K562 (cell line): ENCODE data around the gene DTD1. TPM values are rescaled to one million over a fixed set of nuclear protein-coding genes. Genes with fewer than 3 reads are reported as not detected.

Experiments
- ATAC-seq: fragments of 200-7000 bp; cut with Tn5 transposase; 3 replicates; pipeline ENCODE4 v1.9.1; 2020; ENCODE audit warnings: moderate library complexity
- BruUV-seq: library from RNA; stranded (reverse); fragments of 400-500 nt; replicated peaks from 2 replicates; lab custom pipeline; 2021; lab: Mats Ljungman, UMichigan
- CTCF ChIA-PET: fragments of 300-600 bp; formaldehyde crosslinking; extraction: SDS; loops from one replicate; lab custom pipeline; 2021; ENCODE audit warnings: low intra/inter-chr PET ratio; lab: Yijun Ruan, JAX
- POLR2A ChIA-PET: fragments of 300-600, 350-650 bp; sonication (Branson Sonifier 250); formaldehyde crosslinking; extraction: SDS; loops from one replicate; lab custom pipeline; 2021; ENCODE audit warnings: antibody characterized with exemption, inconsistent platforms; lab: Yijun Ruan, JAX
- DNase-seq, 4 experiments: peaks; one replicate each; pipeline versions ENCODE4 v3.0.0 to v3.0.0-alpha.2; 2011 to 2018; ENCODE audit warnings: low spot score in 3 of 4, mixed read lengths in 3 of 4; ENCODE audit errors: extremely low read depth in 1 of 4
- FAIRE-seq: peaks from 2 replicates; lab custom pipeline; 2011; peaks lifted over from hg19 to GRCh38; lab: Jason Lieb, UNC
- H2AFZ ChIP-seq: 2 replicates; pipeline ENCODE4 v1.6.0; 2011; ENCODE audit warnings: low read depth, low read length, control low read depth, inconsistent platforms
- H3K27ac ChIP-seq: fragments of 200-600 bp; 3 replicates; pipeline ENCODE4 v1.8.0; 2011; ENCODE audit warnings: low read depth, mild to moderate bottlenecking, control low read depth, inconsistent platforms, low read length, moderate library complexity, mixed read lengths; ENCODE audit errors: extremely low read depth
- H3K27me3 ChIP-seq, 2 experiments: fragments of 300-600 bp in 1 of 2; 2 replicates in 1 of 2; 3 replicates in 1 of 2; pipeline versions ENCODE4 v1.6.0 to v1.8.0; 2011; ENCODE audit warnings: inconsistent platforms in 2 of 2, low read length in 2 of 2, mild to moderate bottlenecking in 1 of 2, mixed read lengths in 1 of 2, moderate library complexity in 1 of 2; ENCODE audit not compliant: control insufficient read depth in 2 of 2, insufficient read depth in 2 of 2
- H3K36me3 ChIP-seq: fragments of 300-600 bp; 3 replicates; pipeline ENCODE4 v1.8.0; 2011; ENCODE audit warnings: mild to moderate bottlenecking, low read length, inconsistent platforms; ENCODE audit not compliant: control insufficient read depth, insufficient read depth
- H3K4me1 ChIP-seq, 2 experiments: fragments of 200-600 bp in 1 of 2; replicated peaks in 1 of 2; 2 replicates in 1 of 2; 3 replicates in 1 of 2; pipeline versions ENCODE4 v1.5.1 to v1.8.0; 2011; ENCODE audit warnings: inconsistent platforms in 2 of 2, low read length in 2 of 2, mild to moderate bottlenecking in 1 of 2, mixed read lengths in 1 of 2, moderate library complexity in 1 of 2; ENCODE audit not compliant: control insufficient read depth in 2 of 2, insufficient read depth in 2 of 2
- H3K4me2 ChIP-seq: 2 replicates; pipeline ENCODE4 v1.6.1; 2011; ENCODE audit warnings: low read length, control low read depth, inconsistent platforms, mixed read lengths; ENCODE audit not compliant: insufficient read depth
- H3K4me3 ChIP-seq: fragments of 200-600 bp; sonication (generic), shearing (Covaris generic); 2 replicates; pipeline ENCODE4 v1.5.1; 2016; ENCODE audit warnings: control low read depth, inconsistent platforms
- H3K79me2 ChIP-seq: fragments of 200-600 bp; 3 replicates; pipeline ENCODE4 v1.8.0; 2011; ENCODE audit warnings: low read length, inconsistent platforms; ENCODE audit not compliant: control insufficient read depth, insufficient read depth
- H3K9ac ChIP-seq, 2 experiments: 2 replicates each; pipeline versions ENCODE4 v1.6.0 to v1.6.1; 2011; ENCODE audit warnings: low read depth in 2 of 2, low read length in 2 of 2, control low read depth in 1 of 2, inconsistent platforms in 1 of 2, mild to moderate bottlenecking in 1 of 2, mixed read lengths in 1 of 2; ENCODE audit not compliant: insufficient read depth in 1 of 2
- H3K9me1 ChIP-seq: one replicate; pipeline ENCODE4 v1.6.0; 2011; ENCODE audit warnings: inconsistent platforms, mild to moderate bottlenecking, low read length, moderate library complexity; ENCODE audit not compliant: control insufficient read depth, insufficient read depth
- H3K9me3 ChIP-seq: replicated peaks from 2 replicates; pipeline ENCODE4 v1.5.1; 2011; ENCODE audit warnings: low read depth, low read length, inconsistent platforms; ENCODE audit not compliant: control insufficient read depth, insufficient read depth
- H4K20me1 ChIP-seq: replicated peaks from 2 replicates; pipeline ENCODE4 v1.6.1; 2011; ENCODE audit warnings: low read length, inconsistent platforms, mixed read lengths; ENCODE audit not compliant: control insufficient read depth, insufficient read depth
- BMI1 ChIP-seq: fragments of 150-350 bp; IDR thresholded peaks from 2 replicates; pipeline ENCODE4 v1.6.1; 2014; ENCODE audit warnings: low read length
- BRD9 ChIP-seq: fragments of 450-650 bp; IDR thresholded peaks from 2 replicates; pipeline ENCODE4 v1.6.1; 2018; ENCODE audit warnings: low read depth; ENCODE audit not compliant: partially characterized antibody
- CREBBP ChIP-seq: IDR thresholded peaks from one replicate; pipeline ENCODE4 v1.6.1; 2012; ENCODE audit warnings: low read depth, mild to moderate bottlenecking, control low read depth, inconsistent platforms, low read length
- DDX20 ChIP-seq: fragments of 450-650 bp; IDR thresholded peaks from 2 replicates; pipeline ENCODE4 v1.6.1; 2016; ENCODE audit warnings: missing genetic modification characterization, low read depth, mild to moderate bottlenecking, missing compliant biosample characterization, moderate library complexity
- KDM1A ChIP-seq, 2 experiments: fragments of 450-650 bp; IDR thresholded peaks; 2 replicates each; pipeline ENCODE4 v1.6.1; 2016; ENCODE audit warnings: mild to moderate bottlenecking in 2 of 2
- KLF10 ChIP-seq: fragments of 250-450 bp; sonication (Bioruptor Pico); IDR thresholded peaks from 2 replicates; pipeline ENCODE4 v1.6.1; 2021; ENCODE audit warnings: matching md5 sums
- MAFF ChIP-seq: IDR thresholded peaks from 2 replicates; pipeline ENCODE4 v1.6.1; 2012; ENCODE audit warnings: low read length, improper control_type of control experiment
- NELFE ChIP-seq: IDR thresholded peaks from 2 replicates; pipeline ENCODE4 v1.6.1; 2011; ENCODE audit warnings: mild to moderate bottlenecking; ENCODE audit not compliant: insufficient read depth, insufficient read length
- PHB ChIP-seq: fragments of 250-450 bp; sonication (Bioruptor Pico); IDR thresholded peaks from 2 replicates; pipeline ENCODE4 v1.5.0; 2021
- PML ChIP-seq: IDR thresholded peaks from 2 replicates; pipeline ENCODE4 v1.6.1; 2012; ENCODE audit warnings: low read length, inconsistent platforms
- RFX7 ChIP-seq: fragments of 250-450 bp; sonication (Bioruptor Pico); IDR thresholded peaks from 2 replicates; pipeline ENCODE4 v1.5.1; 2021; ENCODE audit warnings: mild to moderate bottlenecking
- SRSF3 ChIP-seq: fragments of 200-400 bp; formaldehyde crosslinking; IDR thresholded peaks from 2 replicates; pipeline ENCODE4 v1.6.1; 2016; ENCODE audit warnings: mild to moderate bottlenecking, low read length, moderate library complexity; ENCODE audit not compliant: insufficient read depth
- TAF1 ChIP-seq: IDR thresholded peaks from 2 replicates; pipeline ENCODE4 v1.6.1; 2011; ENCODE audit warnings: mild to moderate bottlenecking, low read length, moderate library complexity; ENCODE audit not compliant: insufficient read depth, control insufficient read depth, severe bottlenecking; ENCODE audit errors: extremely low read depth
- TAF9B ChIP-seq: fragments of 450-650 bp; IDR thresholded peaks from 2 replicates; pipeline ENCODE4 v1.6.1; 2018; ENCODE audit warnings: mild to moderate bottlenecking; ENCODE audit not compliant: partially characterized antibody
- WGBS: fragments of 100-300 bp; shearing (Covaris generic); methylation state at CpG from one replicate; pipeline ENCODE4 v1.1.6; 2016; ENCODE audit warnings: low coverage, mixed read lengths; ENCODE audit not compliant: insufficient coverage; ENCODE audit errors: missing lambda C conversion rate; 5-methylcytosine and 5-hydroxymethylcytosine counted together
- in situ Hi-C: fragments of 300-500 bp; cut with MboI; formaldehyde crosslinking; loops from 4 replicates; pipeline ENCODE4 v1.15.0; 2018; ENCODE audit warnings: inconsistent platforms, mixed read lengths
- intact Hi-C: fragments of 100-400 bp; cut with micrococcal nuclease; formaldehyde crosslinking; loops from 2 replicates; pipeline ENCODE4 v1.14.2; 2022
- polyA plus RNA-seq, 8 experiments: library from polyadenylated mRNA; depleted of rRNA in 4 of 8; stranded (reverse) in 5 of 8; unstranded in 3 of 8; fragments of >200 nt; fragmentation: Nextera tagmentation in 2 of 8; fragmentation: Illumina TruSeq in 1 of 8; extraction: Ambion mirVana in 2 of 8; extraction: Trizol in 1 of 8; gene quantifications; 2 replicates each; pipeline versions ENCODE4 v1.2.1 to v1.2.3, GENCODE V29; 2011 to 2014; ENCODE audit warnings: inconsistent platforms in 1 of 8, missing spikeins in 1 of 8
- total RNA-seq, 7 experiments: library from RNA; depleted of rRNA in 6 of 7; stranded (reverse); fragments of >200 nt in 6 of 7; fragmentation: Illumina TruSeq in 2 of 7; extraction: Trizol in 2 of 7; gene quantifications; 2 replicates each; pipeline versions ENCODE4 v1.2.1 to v1.2.3, GENCODE V29; 2011 to 2021; ENCODE audit warnings: low replicate concordance in 1 of 7
- TF ChIP-seq, protein P1 (sequence below): fragments of 250-450 bp; sonication (Bioruptor Pico); IDR thresholded peaks from 2 replicates; pipeline ENCODE4 v1.4.0; 2020; ENCODE audit warnings: mild to moderate bottlenecking, moderate library complexity

Gene DTD1
- total and polyA plus RNA-seq, 9 of the 15 experiments (the other 6 are each of a cell fraction or from before 2014, with no cell fraction given): 5.7 to 28.6 (median 26.8) TPM

DNA sequence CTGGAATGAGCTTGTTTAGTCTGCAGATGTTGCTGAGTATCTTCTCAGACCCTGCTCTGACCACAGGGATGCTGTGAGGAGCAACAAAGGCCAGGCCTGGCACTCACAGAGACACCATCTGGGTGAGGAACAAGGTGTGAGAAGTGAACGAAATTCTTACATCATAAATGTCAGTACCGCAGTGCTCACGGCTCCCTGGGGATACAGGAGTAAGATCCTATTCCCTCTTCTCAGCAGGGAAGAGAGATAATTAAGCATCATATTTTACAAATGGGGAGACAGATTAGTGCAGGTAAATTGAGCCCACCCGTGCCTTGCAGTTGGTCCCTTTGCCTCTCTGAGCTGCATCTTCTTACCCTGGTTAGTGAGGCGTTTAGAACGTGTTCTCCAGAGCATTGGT lies 106.2 kb downstream of the DTD1 start:
- Histone ChIP-seq H3K9me3 (no peaks in the 10 kb centered on the region), H3K9ac (no peak overlapping the region), H3K27me3 (no peaks in the 10 kb centered on the region), H2AFZ (no peak overlapping the region), H3K4me1 (no peaks in the 10 kb centered on the region), H3K9me1 (no peaks in the 10 kb centered on the region), H3K4me3 (no peak overlapping the region), H3K36me3 (no peaks in the 10 kb centered on the region), H3K79me2 (no peaks in the 10 kb centered on the region), H3K4me2 (no peak overlapping the region), H3K27ac (no peak overlapping the region), H4K20me1 (no peaks in the 10 kb centered on the region)
- no peak for ATAC-seq
- in situ Hi-C loops (no loop called here), intact Hi-C loops (no loop called here)
- POLR2A ChIA-PET: no interaction called here
- no peak for DNase-seq
- no peak for FAIRE-seq
- WGBS: 13% methylated on average over 6 of the region's 6 CpGs
- TF ChIP-seq PHB: no peak
- TF ChIP-seq TAF9B: no peak
- TF ChIP-seq NELFE: no peak
- TF ChIP-seq DDX20 (tag): no peak
- no peak for TF ChIP-seq BMI1
- no peak for TF ChIP-seq TAF1
- TF ChIP-seq RFX7 (CRISPR knock-in tag): no peak
- no peak for TF ChIP-seq KLF10
- BruUV-seq: no TSS peak
- CTCF ChIA-PET: no interaction called here

DNA sequence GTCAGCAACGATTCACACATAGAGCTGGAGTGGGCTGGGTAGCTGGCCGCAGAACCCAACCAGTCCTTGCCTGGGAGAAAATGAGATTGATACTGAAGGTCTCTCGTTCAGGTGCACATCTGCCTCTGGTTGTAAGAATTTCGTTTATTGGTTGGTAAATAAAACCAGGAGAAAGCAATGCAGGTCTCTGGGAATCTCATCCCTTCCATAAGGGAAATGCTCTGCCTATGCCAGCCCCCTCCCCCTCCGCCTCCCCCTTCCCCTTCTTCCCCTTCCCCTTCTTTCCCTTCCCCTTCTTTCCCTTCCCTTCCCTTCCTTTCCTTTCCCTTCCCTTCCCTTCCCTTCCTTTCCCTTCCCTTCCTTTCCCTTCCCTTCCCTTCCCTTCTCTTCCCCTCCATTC lies 107.3 kb downstream of the DTD1 start:
- Histone ChIP-seq H3K9me1 (no peaks in the 10 kb centered on the region), H4K20me1 (no peaks in the 10 kb centered on the region), H3K9me3 (no peaks in the 10 kb centered on the region), H3K27ac (no peak overlapping the region), H3K27me3 (no peaks in the 10 kb centered on the region), H3K4me2 (no peak overlapping the region), H3K4me1 (no peaks in the 10 kb centered on the region), H3K9ac (no peak overlapping the region), H3K4me3 (no peak overlapping the region), H3K79me2 (no peaks in the 10 kb centered on the region), H2AFZ (no peak overlapping the region), H3K36me3 (no peaks in the 10 kb centered on the region)
- in situ Hi-C loops: no loop called here
- BruUV-seq: no TSS peak
- intact Hi-C loops: no loop called here
- ATAC-seq (no peak), FAIRE-seq (no peak), DNase-seq (no peak)
- ChIA-PET POLR2A (interaction anchor here (0.8 kb wide), 1 partner anchor 542 kb away, joined by 4 read pairs; no protein-coding TSS in a partner anchor), CTCF (no interaction called here)
- WGBS: 0% methylated on average over 2 of the region's 5 CpGs
- TF ChIP-seq MAFF (no peak), BRD9 (no peak), CREBBP (no peak), KDM1A (IDR thresholded peaks at IDR 0.05) (no peak), SRSF3 (no peak), PML (no peak)
- TF ChIP-seq, protein P1, sequence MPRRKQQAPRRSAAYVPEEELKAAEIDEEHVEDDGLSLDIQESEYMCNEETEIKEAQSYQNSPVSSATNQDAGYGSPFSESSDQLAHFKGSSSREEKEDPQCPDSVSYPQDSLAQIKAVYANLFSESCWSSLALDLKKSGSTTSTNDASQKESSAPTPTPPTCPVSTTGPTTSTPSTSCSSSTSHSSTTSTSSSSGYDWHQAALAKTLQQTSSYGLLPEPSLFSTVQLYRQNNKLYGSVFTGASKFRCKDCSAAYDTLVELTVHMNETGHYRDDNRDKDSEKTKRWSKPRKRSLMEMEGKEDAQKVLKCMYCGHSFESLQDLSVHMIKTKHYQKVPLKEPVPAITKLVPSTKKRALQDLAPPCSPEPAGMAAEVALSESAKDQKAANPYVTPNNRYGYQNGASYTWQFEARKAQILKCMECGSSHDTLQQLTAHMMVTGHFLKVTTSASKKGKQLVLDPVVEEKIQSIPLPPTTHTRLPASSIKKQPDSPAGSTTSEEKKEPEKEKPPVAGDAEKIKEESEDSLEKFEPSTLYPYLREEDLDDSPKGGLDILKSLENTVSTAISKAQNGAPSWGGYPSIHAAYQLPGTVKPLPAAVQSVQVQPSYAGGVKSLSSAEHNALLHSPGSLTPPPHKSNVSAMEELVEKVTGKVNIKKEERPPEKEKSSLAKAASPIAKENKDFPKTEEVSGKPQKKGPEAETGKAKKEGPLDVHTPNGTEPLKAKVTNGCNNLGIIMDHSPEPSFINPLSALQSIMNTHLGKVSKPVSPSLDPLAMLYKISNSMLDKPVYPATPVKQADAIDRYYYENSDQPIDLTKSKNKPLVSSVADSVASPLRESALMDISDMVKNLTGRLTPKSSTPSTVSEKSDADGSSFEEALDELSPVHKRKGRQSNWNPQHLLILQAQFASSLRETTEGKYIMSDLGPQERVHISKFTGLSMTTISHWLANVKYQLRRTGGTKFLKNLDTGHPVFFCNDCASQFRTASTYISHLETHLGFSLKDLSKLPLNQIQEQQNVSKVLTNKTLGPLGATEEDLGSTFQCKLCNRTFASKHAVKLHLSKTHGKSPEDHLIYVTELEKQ (CRISPR knock-in tag): no peak
